ENCODE results near the gene TPBGL.

The TPBGL gene

DNA sequence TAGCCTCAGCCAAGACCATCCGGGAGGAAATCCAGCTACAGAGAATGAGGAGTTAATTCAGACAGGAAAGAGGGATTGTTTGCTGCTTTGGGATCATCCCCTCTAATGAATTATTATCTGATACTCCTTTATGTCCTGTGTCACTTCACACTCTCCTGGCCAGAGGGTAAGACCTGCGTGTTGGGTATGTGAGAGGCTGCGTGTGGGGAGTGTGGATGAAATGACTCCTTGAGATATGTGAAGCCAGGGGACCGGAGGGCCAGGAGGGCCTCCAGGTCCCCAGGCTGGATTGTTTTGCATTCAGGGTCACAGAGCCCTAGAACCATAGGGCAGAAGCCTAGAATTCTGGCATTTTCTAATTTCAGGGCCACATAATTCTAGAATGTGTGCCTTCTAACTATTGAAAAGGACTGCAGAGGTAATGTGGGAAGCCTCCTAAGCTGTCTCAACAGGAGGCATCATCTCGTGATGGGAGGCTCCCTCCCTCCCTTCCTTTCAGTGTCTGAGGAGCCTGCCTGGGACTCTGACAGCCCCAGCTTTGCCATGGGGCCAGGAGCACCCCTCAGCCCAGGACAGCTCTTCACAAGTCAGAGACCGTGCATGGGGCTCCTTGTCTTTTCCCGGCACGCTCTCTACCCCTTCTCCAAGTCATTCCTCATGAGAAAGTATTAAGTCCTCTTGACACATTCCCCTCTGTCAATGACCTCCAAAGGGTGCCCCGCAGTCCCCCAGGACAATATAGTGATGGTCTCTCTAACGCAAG, 3.7 kb downstream of the TPBGL start:
- in situ Hi-C loops (cut with MboI; ENCODE audit: low sequenced_read_pairs) = loop anchor here (25.0 kb wide), 2 partner anchors 232 to 307 kb away; partner anchors contain the start of genes SPCS2 and XRRA1

DNA sequence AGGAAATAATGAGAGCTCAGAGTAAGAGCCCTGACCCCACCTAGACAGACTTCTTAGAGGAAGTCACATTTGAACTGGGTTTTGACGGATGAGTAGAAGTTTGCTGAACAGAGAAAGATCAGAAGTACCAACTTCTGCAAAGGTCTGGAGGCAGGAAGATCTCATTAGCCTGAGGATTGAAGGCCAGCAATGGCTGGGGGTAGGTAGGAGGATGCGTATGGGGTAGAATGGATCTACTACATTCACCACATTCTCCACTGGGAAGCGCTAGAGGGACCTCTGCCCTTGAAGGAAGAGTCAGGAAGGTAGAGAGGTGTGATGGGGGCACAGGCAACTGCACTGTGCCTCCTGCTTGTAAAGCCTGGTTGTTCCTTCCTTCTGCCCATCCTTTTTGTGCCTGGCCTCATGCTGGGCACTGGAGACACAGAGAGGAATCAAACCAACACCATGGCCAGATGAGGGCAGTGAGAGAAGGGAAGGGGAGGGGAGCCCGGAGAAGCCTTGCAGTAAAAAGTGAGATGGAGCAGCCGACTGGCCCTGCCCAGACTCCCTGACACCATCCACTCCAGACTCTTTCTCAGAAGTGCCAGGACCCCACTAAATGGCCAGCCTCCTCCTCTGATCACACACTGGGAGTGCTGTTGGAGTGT, 4.9 kb downstream of the TPBGL start:
- in situ Hi-C loops (cut with MboI; ENCODE audit: low sequenced_read_pairs) = loop anchor here (25.0 kb wide), 2 partner anchors 233 to 308 kb away; partner anchors contain the start of genes SPCS2 and XRRA1

DNA sequence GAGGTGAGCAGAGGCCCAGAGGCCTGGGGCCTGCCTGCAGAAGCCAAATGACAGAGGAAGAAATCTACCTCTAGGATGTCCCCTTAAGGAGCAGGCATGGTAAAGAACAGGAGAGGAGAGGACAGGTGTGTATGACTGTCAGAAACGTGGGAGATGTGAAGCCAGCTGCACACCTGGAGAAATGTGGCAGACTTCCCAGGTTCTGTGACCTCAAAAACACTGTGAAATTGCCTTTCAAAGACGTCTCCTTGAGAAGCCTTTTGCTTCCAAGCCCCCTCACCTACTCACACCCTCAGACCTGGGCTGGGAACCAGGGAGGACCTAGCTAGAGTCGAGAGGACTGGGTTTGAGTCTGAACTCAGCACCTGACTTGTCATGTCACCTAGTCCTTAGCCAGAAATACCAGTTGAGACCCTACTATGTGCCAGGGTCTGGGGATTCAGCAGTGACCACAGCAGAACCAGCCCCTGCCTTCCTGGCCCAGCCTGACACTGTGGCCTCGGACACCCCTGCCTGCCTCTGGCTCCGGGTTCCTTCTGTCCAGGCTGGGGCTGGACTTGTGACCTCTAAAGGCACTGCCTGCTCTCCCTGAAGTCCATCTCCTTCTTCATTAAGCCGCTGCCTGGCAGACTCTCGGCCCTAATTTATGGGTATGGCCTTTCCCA, 5.6 kb downstream of the TPBGL start:
- in situ Hi-C loops (cut with MboI; ENCODE audit: low sequenced_read_pairs) = loop anchor here (25.0 kb wide), 2 partner anchors 234 to 309 kb away; partner anchors contain the start of genes SPCS2 and XRRA1

DNA sequence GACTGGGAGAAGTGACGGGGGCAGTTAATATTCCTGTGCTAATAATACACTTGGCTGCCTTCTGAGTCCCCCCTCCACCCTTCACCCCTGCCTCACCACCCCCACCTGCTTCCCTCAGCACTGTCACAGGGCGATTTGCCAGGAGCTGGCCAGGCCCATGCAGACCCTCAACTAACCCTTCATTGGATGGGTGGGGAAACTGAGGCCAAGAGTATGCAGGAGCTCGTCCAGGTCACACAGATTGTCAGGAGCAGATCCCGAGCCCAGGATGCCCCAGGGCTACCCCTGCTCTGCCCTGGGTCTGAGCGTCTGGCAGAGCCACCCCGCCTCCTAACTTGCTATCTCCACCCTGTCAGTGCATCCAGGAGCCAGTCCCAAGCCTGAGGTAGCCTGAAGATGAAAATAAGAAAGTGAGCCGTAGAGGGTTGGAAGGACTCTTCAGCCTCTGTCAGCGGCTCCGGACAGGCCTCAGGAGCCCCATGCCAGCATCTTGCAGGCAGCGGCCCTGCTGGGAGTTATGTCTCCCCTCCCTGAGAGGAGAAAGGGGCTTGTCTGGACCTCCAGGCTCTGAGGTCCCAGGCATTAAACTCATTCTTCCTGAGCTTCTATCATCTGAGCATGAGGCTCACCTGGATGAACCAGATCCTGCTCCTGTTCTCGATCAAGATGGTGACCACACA, 6.2 kb downstream of the TPBGL start:
- in situ Hi-C loops (cut with MboI; ENCODE audit: low sequenced_read_pairs) = loop anchor here (25.0 kb wide), 2 partner anchors 235 to 310 kb away; partner anchors contain the start of genes SPCS2 and XRRA1

DNA sequence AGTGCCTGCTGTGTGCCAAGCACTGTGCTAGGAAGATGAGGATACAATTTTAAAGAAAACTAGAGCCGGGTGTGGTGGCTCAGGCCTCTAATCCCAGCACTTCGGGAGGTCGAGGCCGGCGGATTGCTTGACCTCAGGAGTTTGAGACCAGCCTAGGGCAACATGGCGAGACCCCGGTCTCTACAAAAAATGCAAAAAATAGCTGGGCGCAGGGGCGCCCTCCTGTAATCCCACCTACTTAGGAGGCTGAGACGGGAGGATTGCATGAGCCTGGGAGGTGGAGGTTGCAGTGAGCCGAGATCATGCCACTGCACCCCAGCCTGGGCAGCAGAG, 8.3 kb downstream of the TPBGL start:
- in situ Hi-C loops (cut with MboI; ENCODE audit: low sequenced_read_pairs) = loop anchor here (25.0 kb wide), 2 partner anchors 237 to 312 kb away; partner anchors contain the start of genes SPCS2 and XRRA1

DNA sequence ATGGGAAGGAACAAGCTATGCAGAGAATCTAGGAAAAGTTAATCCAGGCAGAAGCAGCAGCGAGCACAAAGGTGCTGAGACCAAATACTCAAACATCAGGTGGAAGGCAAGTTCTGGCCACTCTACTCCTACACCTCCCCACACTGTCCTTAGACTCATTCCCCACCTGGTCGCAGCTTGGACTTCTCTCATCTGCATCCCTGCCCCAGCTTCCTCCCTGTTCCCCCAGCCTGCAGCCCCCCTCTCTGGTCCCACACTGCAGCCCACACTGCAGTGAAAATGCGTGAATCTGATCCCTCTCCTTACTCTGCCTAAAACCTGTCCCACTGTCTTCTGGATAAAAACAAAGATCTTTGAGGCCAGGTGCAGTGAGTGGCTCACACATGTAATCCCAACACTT, 9.1 kb downstream of the TPBGL start:
- in situ Hi-C loops (cut with MboI; ENCODE audit: low sequenced_read_pairs) = loop anchor here (25.0 kb wide), 2 partner anchors 237 to 312 kb away; partner anchors contain the start of genes SPCS2 and XRRA1

DNA sequence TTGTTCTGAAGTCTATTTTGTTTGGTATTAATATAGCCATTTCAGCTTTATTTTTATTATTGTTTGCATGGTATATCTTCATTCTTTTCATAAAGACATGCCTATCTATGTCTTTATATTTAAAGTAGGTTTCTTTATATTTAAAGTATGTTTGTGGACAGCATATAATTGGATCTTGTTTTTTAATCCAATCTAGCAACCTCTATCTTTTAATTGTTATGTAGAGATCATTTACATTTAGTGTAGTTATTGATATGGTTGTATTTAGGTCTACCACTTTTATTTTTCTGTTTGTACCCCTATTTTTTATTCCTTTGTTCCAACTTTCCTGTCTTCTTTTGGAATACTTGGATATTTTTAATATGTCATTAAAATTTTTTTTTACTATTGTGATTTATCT, 13.8 kb downstream of the TPBGL start:
- in situ Hi-C loops (cut with MboI; ENCODE audit: low sequenced_read_pairs) = no loop called here

DNA sequence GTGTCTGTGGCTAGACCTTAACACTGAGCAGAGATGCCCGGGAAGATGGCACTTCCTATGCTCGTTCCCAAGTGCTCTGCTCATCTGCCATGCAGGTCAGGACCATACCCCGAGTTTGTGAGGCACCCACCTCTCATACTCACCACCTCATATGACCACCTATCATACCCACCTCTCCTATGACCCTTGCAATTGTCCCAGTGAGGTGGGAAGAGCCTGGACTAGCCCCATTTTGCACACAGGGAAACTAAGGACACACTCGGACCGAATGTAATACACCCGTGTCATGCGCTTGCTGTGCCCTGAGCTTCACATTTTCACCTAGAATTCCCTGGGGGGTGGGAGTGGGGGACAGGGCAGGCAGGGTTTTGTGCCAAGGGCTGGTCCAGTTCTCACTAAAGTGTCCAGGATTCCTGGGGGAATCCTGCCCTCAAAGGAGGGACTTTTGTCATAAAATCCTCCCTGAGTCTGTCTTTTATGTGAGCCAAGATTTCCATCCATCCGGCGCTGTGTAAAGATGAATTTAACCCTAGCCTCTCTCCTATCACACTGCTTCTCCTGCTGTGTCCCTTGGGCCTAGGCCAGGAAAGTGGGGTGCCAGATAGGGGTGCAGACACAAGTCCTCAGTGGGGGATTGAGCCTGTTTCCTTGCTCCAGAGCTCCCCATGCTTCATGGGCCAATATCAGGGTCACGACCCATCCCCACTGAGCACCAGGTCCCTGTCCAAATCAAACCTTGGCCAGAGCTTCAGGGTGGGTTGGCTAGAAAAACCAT, 20.0 kb downstream of the TPBGL start:
- in situ Hi-C loops (cut with MboI; ENCODE audit: low sequenced_read_pairs) = no loop called here

DNA sequence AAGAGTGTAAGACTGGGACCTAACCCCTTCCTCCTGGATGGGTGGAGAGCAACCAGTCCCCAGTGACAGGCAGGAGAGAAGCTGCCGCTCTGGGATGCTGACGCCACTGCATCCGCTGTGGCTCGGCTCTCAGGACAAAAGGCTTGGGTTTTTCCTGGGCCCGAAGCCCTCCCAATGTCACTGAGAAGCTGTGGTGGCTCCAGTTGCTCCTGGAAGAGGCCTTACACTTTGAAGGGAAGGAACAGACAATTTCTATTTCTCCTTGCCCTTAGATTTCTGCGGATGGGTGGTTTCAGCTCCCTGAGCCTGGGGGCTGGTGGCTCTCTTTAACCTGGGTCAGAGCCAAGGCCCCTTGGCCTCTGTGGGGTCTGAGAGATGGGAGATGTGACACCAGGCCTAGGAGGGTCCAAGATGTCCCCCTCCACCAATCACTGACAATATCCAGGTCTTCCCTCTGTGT, 21.4 kb downstream of the TPBGL start:
- in situ Hi-C loops (cut with MboI; ENCODE audit: low sequenced_read_pairs) = no loop called here

DNA sequence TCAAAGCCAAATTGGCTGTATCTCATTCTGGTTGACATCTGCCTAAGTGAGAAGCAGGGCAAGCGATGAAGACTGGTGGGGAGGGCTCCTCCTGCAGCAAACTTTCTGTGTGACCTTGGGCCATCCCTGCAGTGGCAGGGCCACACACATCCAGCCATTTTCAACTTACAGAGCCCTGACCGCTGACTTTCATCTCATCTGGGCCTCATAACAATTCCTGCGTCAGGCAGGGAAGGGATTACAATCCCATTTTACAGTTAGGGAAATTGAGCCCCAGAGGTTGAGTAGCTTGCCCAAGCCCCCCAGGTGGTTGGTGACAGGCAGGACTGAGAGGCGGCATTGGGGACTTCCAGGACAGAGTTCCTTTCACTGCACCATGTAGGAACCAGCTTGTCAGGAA, 21.9 kb downstream of the TPBGL start:
- in situ Hi-C loops (cut with MboI; ENCODE audit: low sequenced_read_pairs) = no loop called here

DNA sequence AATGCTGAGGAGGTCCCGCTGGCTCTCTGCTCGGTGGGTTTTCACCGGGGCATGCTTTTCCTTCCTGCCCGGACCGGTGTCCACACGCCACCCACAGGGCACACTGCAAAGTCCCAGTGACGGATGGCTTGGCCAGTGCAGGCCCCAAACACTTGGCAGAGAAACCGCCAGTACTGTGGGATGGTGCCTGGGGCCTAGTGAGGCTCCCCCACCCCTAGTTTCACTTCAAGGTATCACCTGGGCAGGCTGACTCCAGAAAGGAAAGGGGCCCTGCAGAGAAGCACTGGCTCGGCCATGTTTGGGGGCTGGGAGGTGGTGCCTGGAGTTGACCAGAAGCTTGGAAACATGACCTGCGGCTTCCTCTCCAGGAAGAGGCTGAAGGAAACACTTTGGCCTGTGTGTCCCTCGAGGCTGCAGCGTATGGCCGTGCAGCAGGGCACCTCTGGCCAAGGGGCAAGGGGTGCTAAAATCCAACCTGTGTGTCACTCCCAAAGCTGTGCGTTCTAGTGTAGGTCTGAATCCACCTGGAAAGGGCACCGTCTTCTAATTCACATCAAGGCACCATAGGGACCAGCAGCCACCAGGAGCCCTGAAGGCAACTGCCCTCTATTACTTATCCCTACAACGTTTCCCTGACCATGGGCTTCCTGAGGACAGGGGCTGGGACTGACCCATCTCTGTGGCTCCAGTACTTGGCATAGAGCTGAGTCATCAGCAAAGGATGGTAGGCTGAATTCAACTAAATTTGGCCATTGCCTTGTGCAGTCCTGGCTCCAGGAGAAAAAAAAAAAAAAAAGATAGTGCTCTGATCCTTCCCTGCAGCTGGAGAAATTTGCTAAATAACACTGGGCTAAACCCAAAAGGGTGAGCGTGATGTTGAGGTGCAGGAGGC, 22.6 kb downstream of the TPBGL start:
- in situ Hi-C loops (cut with MboI; ENCODE audit: low sequenced_read_pairs) = no loop called here

DNA sequence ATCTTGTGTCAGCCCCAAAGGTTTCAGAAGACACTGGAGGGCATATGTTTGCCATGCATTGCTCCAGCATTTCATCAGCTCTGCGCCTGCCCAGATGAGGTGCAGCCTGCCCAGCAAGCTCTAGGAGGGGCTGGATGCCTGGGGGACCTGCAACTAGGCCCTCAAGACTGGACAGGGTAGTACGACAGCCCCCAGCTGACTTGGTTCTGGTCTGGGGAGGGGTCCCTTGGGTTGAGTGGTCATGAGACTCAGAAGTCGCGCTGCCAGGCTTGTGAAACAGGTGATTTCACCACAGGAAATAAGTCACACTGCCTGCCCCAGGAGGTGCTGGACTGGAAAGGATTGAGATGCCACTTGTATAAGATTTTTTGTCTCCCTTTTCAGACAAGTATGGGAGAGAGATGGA, 23.4 kb downstream of the TPBGL start:
- in situ Hi-C loops (cut with MboI; ENCODE audit: low sequenced_read_pairs) = no loop called here

DNA sequence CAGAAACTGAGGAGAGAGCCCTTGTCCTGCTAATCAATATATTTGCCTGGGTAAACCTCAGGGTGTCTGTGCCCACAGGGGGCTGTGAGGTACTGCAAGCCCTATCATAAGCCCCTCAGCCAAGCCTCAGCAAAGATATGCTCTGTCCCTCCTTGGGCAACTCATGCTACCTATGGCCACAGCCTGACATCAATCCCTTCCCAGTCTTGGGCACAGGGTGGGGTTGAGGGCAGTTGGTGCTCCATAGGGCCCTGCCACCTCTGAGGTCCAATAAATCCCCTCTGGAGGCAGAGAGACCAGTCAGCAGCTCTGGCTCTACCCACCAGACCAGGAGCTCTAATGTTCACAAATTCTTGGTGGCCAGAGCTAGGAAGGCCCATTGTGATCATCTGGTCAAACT, 23.8 kb downstream of the TPBGL start:
- in situ Hi-C loops (cut with MboI; ENCODE audit: low sequenced_read_pairs) = no loop called here

DNA sequence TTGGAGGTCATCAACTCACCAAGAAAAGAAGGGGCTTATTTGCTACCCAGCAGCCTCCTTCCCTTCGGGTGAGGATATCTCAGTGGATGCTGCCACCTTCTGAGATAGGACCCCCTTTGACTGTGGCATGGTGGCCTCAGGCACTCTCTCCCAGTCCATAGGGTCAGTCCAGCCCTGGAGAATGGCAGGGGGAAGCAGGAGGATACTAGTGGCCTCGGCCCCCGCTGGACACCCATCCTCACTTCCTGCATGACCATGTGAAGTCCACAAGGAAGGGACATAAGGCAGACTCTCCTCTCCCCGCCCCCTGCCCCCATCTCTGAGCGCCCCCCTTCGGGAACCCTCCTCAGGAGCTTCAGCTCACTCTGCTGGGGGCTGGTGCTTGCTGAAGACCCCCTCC, 24.4 kb downstream of the TPBGL start:
- in situ Hi-C loops (cut with MboI; ENCODE audit: low sequenced_read_pairs) = no loop called here

DNA sequence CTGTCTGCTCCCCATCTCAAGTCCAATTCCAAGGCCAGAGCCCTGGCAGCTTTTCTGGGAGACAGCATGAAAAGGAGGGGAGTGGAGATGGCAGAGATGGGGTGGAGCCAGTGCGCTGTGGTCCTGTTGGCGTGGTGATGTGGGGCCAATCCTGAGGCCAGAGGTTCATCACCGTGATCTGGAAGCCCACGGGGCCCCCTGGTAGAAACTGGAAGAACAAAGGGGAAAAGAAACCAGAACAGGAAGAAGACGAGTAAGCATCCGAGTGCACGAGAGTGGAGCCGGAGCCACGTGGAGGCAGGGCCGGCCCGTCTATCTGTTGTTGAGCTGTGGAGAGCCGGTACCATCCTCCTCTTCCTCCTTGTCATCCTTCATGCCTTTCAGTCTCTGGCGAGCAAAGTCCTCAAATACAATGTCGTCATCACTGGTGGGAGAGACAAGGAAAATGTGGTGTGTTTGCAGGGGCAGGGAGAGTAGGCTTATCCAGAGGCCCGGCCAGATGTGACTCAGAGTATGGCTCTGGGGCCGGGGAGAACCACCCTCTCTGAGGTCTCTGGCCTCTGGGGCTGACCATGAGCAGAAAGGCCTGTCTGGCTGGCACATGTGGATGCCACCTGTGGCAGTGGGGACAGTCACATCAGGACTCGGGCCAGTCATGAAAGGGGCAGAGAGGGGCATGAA, 25.4 kb downstream of the TPBGL start:
- in situ Hi-C loops (cut with MboI; ENCODE audit: low sequenced_read_pairs) = no loop called here

DNA sequence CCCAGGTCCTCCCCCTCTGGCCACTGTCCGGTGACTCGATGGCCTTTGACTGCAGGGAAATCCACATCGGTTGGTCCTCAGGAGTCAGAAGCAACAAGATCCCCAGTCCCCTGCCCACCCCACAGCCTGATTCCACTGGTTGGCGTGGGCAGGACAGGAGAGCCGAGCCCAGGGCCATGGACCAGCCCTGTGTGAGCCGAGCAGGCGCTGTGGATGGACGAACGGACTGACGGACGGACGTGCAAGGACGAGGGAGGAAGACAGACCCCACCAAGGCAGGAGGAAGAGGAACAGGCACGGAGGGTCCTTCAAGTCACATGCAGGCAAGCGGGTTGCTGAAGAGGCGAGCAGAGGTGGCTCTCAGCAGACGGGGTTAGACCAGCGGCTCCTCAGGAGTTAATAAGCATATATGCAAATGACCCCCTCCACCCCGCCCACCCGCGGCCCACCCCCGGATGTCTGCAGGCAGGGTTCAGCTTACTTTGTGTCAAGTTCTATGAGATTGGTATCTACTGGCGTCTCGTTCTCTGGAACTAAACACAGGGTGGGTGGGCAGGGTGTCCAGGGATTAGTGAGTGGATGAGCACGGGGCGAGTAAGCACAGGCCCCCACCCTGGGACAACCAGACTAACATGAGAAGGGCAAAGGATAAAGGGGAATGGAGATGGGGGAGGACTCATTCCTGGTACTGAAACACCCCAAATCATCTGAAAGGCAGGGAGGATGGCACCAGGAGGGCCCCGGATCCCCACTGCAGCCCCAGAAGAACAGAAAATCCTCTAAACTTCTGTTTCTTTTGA, 26.8 kb downstream of the TPBGL start:
- in situ Hi-C loops (cut with MboI; ENCODE audit: low sequenced_read_pairs) = no loop called here

DNA sequence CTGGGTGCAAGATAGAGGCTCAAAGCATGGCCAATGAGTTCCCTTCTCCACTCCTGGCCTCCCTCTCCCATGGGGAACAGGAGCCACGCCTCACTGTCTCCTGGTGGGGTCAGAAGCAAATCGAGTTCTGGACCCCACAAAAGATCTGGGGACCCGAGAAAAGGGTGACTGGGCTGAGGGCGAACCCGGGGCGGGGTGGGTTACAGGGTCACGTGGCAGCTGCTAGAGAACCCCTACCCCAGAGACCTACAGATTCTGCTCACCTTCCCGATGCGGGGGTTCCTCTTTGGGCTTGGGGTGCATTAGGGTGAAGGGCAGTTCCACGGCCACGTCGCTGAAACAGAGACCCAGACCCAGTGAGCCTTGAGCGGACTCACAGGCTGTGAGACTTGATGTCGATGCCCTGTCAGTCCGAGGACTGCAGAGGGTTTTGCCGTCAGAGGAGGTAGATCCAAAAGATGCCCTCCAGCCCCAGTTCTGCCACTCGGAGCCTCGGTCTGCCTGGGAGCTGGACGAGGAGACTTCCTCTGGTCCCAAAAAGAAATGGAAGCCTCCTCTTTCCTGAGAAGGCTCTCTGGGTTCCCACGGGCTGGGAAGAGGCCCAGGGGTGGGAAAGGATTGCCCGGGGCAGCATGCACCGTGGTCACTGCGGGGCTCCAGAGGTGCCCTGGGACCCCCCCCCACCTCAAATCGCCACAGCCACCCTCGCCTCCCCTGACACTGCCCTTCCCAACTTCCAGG, 28.2 kb downstream of the TPBGL start:
- in situ Hi-C loops (cut with MboI; ENCODE audit: low sequenced_read_pairs) = no loop called here
